ENCODE measurements around the gene DROSHA. TPM values are rescaled to one million over a fixed set of nuclear protein-coding genes. Genes with fewer than 3 reads are reported as not detected.

The DROSHA gene
- total RNA-seq, 3 donors from 2014 or later = 46.6 to 72.4 (median 53.3) TPM

DNA sequence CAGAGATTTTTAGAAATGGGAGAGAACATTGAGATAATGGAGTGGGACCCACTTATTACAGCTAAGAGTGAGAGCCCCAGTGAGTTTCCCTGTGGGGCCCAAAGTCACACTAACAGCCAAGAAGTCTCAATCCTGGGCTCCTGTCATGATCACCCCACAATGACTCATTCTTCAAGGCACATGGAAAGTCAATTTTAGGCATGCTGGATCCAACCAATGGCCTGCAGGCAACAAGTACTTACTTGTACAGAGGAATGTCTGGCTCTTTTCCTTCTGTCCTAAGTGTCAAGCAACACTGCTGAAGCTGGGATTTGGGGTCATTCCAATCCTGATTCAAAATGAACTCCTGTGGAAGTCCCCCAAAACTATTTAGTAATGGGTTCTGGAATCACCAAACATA is 123.1 kb downstream of the DROSHA start:
- TF ChIP-seq, protein P1, sequence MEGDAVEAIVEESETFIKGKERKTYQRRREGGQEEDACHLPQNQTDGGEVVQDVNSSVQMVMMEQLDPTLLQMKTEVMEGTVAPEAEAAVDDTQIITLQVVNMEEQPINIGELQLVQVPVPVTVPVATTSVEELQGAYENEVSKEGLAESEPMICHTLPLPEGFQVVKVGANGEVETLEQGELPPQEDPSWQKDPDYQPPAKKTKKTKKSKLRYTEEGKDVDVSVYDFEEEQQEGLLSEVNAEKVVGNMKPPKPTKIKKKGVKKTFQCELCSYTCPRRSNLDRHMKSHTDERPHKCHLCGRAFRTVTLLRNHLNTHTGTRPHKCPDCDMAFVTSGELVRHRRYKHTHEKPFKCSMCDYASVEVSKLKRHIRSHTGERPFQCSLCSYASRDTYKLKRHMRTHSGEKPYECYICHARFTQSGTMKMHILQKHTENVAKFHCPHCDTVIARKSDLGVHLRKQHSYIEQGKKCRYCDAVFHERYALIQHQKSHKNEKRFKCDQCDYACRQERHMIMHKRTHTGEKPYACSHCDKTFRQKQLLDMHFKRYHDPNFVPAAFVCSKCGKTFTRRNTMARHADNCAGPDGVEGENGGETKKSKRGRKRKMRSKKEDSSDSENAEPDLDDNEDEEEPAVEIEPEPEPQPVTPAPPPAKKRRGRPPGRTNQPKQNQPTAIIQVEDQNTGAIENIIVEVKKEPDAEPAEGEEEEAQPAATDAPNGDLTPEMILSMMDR (IDR thresholded peaks at IDR 0.05) = no peak
- DNase-seq = no peak
- Histone ChIP-seq H3K36me3 (ENCODE audit: low read depth) (no peaks in the 10 kb centered on the region), H3K4me3 (no peak overlapping the region), H3K4me1 (ENCODE audit: low read depth) (no peaks in the 10 kb centered on the region), H3K9me3 (no peaks in the 10 kb centered on the region)
- intact Hi-C loops (cut with DNase I, micrococcal nuclease) = no loop called here
- no peak for ATAC-seq

DNA sequence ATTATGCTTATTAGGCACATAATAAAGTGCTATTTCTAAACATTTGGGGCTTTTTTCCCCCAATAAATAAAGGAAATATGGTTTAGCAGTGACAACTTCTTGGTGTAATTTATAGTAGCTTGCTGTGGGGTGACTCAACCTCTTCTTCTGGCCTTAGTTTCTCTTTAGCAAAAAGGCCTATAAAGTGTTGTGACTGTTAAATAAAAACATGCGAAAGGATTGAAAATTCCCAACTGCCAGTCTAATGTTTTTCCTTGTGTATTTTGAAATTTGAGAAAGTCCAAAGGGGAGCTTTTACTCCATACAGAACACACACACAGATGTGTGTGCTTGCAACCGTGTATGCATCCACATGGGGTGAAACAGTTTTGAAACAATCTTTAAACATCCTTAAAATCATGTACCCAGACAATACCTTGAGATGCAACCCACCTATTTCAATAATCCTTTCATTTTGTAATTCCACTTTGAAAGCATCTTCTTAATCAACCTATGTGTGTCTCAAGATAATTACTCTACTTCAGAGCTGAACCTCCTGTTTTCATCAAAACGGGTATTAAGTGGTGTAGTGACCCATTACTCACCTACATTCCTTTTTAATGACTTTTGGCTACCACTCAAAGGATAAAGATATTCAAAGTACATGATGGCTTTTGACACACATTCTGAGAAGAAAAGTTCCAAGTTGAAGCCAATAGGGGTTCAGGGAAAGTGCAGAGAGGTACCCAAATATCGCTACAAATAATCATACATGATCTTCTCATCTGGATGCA is 123.8 kb downstream of the DROSHA start:
- DNase-seq (no peak), ATAC-seq (no peak)
- Histone ChIP-seq H3K9me3 (no peaks in the 10 kb centered on the region), H3K4me3 (no peak overlapping the region), H3K36me3 (ENCODE audit: low read depth) (no peaks in the 10 kb centered on the region), H3K4me1 (ENCODE audit: low read depth) (no peaks in the 10 kb centered on the region)
- intact Hi-C loops (cut with DNase I, micrococcal nuclease) = no loop called here
- TF ChIP-seq, protein P1 (IDR thresholded peaks at IDR 0.05) = no peak

DNA sequence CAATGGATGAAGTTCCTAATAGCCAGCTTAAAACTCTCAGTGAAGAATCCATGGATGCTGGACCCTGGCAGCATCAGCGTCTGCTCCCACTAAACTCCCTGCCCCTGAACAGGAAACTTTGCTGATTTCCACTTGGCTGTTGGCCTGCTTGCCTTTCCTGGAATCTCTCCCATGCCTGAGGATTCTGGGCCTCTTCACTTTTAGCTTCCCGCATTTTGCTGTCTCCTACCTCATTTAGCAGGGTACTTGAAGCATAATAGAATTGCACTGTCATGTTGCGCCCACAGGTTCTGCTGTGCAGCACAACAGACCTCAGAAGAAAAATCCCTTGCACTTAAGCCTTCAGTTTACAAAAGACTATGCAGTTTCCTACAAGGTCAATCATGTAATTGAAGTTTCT is 127.6 kb downstream of the DROSHA start:
- intact Hi-C loops (cut with DNase I, micrococcal nuclease) = no loop called here
- no peak for ATAC-seq
- peaks cover 3% of the 10 kb centered on the region for H3K36me3 ChIP-seq (ENCODE audit: low read depth)

DNA sequence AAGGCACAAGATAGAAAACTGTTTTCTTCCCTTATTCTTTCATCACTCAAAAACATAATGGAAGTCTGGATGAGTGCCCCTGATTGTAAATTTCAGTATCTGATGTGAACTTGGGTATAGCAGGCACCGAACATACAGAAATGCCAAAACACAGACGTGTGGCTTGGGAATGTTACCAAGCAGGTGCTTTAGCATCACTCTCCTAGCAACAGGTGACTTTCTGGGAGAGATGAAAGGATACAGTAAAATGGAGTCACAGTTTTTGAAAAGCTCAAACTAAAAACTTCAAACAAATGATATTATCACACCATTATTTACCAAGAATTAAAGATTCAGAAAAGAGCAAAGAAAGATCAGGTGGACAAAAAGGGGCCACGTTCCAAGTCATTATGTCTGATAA is 130.2 kb downstream of the DROSHA start:
- ATAC-seq = no peak

More for the DNA sequence above, 127.6 kb downstream of the DROSHA start:
- TF ChIP-seq, protein P1 (IDR thresholded peaks at IDR 0.05) = no peak
- H3K4me3 ChIP-seq = no peak overlapping the region
- no peak for DNase-seq
- H3K9me3 ChIP-seq = no peaks in the 10 kb centered on the region
- H3K4me1 ChIP-seq (ENCODE audit: low read depth) = no peaks in the 10 kb centered on the region

DNA sequence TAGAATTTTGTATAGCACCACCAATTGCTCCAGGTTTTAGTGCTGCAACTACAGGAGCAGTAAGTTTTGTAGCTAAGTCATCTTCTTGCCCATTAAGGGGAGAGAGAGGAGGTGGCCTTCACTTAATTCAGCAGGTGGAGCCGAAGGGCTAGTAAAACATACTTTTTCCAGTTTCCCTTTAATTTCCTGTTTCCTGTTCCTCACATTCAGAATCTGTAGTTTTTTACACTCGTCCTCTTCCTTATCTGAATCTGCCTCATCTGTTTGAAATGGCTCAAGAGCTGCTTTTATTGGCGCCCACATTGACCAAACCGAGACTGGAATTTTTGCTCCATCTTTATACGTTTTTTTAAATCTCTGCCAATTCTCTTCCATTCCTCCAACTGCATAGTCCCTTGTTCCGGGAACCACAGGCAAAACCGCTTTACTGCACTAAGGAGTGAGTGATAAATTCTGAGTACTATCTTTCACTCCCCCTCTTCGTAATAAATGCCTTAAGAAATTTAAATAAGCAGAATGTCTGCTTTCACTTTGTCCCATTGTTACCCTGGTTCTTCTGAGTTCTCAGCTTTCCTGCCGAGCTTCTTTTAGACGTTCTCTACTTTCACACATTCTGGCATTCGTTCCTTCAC is 133.9 kb downstream of the DROSHA start:
- H3K4me3 ChIP-seq = no peak overlapping the region
- TF ChIP-seq, protein P1 (IDR thresholded peaks at IDR 0.05) = no peak
- H3K4me1 ChIP-seq (ENCODE audit: low read depth) = no peaks in the 10 kb centered on the region
- H3K36me3 ChIP-seq (ENCODE audit: low read depth) = peaks cover 3% of the 10 kb centered on the region
- DNase-seq (no peak), ATAC-seq (no peak)
- no peaks in the 10 kb centered on the region for H3K9me3 ChIP-seq
- intact Hi-C loops (cut with DNase I, micrococcal nuclease) = no loop called here

More for the DNA sequence above, 130.2 kb downstream of the DROSHA start:
- TF ChIP-seq, protein P1 (IDR thresholded peaks at IDR 0.05) = no peak
- intact Hi-C loops (cut with DNase I, micrococcal nuclease) = no loop called here
- Histone ChIP-seq H3K9me3 (no peaks in the 10 kb centered on the region), H3K4me3 (no peak overlapping the region), H3K4me1 (ENCODE audit: low read depth) (no peaks in the 10 kb centered on the region), H3K36me3 (ENCODE audit: low read depth) (peaks cover 3% of the 10 kb centered on the region)
- DNase-seq = no peak

Data from mucosa of descending colon (tissue), 3 donors.